T-helper 1 cell (primary cell): Measurements from ENCODE around the gene AGMO.

ENCODE experiments used
- DNase-seq, 5 donors: peaks; one replicate each; pipeline ENCODE4 v3.0.0-alpha.2; 2012 to 2020

Gene AGMO

GRCh38 chr7:15199482-15199881 lies 362.3 kb downstream of the AGMO start:
- DNase-seq = no peak

DNA sequence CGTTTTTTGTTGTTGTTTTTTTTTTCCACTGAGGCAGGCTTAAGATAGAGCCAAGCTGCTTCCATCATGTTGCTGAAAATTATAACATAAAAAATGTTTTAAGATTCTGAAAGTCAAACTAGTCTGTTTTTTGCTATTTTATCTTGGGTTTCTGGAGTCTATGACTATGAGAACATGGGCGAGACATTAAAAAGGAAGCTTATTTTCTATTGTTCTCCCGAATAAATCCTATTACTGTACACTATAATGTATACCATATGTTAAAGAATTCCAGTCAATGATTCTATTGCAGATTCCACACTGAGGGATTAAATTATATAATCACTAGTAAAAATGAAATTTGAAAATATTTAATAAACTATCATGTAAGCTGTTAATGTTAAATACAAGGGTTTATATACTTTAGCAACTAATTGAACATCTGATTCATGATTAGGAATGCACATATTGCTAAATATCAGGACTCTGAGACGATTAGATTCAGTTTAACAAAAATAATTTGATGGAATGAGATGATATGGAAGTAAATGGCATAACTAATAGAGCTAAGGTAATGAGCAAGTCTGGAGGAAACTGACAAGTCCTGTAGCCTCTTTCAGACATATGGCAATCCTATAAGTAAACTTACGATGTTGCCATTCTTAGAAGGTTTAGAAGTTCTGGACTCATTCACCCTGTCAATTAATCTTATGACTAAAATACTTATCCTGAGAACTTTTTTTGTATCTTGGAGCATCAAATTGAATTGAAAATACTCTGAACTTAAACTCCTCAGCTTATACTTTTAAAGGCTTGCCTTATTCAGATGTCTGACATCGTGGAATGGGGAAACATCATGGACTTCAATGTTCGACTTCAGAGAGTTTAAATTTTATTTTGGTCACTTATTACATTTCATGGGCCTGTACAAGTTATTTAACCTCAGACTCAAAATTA lies 364.5 kb downstream of the AGMO start:
- DNase-seq = no peak

- no peak for DNase-seq
These were observed 383.8 kb downstream of the AGMO start for GRCh38 chr7:15178065-15178464.

GRCh38 chr7:15176089-15176488 lies 385.7 kb downstream of the AGMO start:
- DNase-seq = no peak

DNA sequence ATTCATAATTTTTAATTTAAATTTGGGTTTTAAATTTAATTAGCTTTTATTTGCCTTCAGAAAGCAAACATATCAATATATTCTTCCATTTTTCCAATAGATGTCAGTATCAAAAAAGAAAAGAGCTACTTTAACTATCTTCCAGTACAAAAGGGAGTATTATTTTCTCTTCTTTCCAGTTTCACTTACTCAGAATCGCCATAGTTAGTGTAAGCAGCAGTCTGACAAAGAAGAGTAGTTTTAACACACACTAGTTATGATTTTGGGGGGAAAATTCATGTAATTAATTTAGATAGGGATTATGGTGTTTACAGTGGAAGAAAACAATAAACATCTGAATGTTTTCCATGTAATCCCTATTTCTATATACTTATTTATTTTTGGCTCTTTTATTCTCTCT lies 386.7 kb downstream of the AGMO start:
- DNase-seq = no peak

- no peak for DNase-seq
These were observed 387.3 kb downstream of the AGMO start for GRCh38 chr7:15174485-15174884.

GRCh38 chr7:15168489-15168888 lies 393.3 kb downstream of the AGMO start:
- DNase-seq = no peak

DNA sequence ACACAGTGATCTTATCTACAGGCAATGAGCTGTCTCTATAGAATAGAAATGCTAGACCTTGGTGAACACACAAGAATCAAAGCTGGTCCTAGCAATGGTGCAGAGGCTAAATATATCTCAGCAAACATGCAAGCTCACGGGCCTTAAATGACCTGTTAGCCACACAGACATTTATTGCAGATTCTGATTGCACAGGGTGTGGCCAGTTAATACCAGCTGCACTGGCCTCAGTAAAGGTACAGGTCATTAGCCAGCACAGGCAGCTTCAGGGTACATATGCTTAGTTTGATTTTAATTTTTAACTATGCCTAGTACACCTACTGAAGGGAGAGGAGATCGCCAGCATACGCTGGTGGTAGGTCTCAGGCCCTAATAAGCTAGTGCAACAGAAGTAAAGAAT lies 393.9 kb downstream of the AGMO start:
- no peak for DNase-seq

- DNase-seq = no peak
These were observed 395.2 kb downstream of the AGMO start for GRCh38 chr7:15166620-15167019.

GRCh38 chr7:15159261-15159660 lies 402.6 kb downstream of the AGMO start:
- DNase-seq = no peak

- no peak for DNase-seq
These were observed 403.5 kb downstream of the AGMO start for GRCh38 chr7:15158141-15158810.
